GM12878 (cell line): Measurements from ENCODE around the gene MCEMP1. TPM values are rescaled to one million over a fixed set of nuclear protein-coding genes. Genes with fewer than 3 reads are reported as not detected.

Experiments
- CEBPB ChIP-seq, 2 experiments: fragments of 150-350 bp in 1 of 2; IDR thresholded peaks; 2 replicates each; pipeline ENCODE4 v1.6.1; 2012 to 2014; ENCODE audit warnings: low read depth in 2 of 2, low read length in 2 of 2, borderline replicate concordance in 1 of 2, inconsistent platforms in 1 of 2
- EZH2 ChIP-seq: IDR thresholded peaks from 2 replicates; pipeline ENCODE4 v1.6.1; 2012; ENCODE audit warnings: low read depth, mild to moderate bottlenecking, control low read depth, inconsistent platforms, low read length, borderline replicate concordance; ENCODE audit not compliant: control insufficient read depth
- HCFC1 ChIP-seq: fragments of 150-350 bp; IDR thresholded peaks from 2 replicates; pipeline ENCODE4 v1.6.1; 2014; ENCODE audit warnings: low read length
- IRF4 ChIP-seq: IDR thresholded peaks from 2 replicates; pipeline ENCODE4 v1.6.1; 2011; ENCODE audit warnings: low read depth, low read length
- LARP7 ChIP-seq: fragments of 450-650 bp; IDR thresholded peaks from 2 replicates; pipeline ENCODE4 v1.6.1; 2017; ENCODE audit warnings: mild to moderate bottlenecking
- MTA3 ChIP-seq: IDR thresholded peaks from 2 replicates; pipeline ENCODE4 v1.6.1; 2012; ENCODE audit warnings: low read length, inconsistent platforms, borderline replicate concordance
- MXI1 ChIP-seq: fragments of 150-350 bp; IDR thresholded peaks from 2 replicates; pipeline ENCODE4 v1.6.1; 2011; ENCODE audit warnings: low read depth, mild to moderate bottlenecking, inconsistent platforms, low read length, improper control_type of control experiment
- NFIC ChIP-seq: IDR thresholded peaks from 2 replicates; pipeline ENCODE4 v1.6.1; 2012; ENCODE audit warnings: low read depth, mild to moderate bottlenecking, inconsistent platforms, low read length, moderate library complexity
- NR2F1 ChIP-seq: fragments of 450-650 bp; conservative IDR thresholded peaks from 2 replicates; pipeline ENCODE4 v1.6.1; 2017; ENCODE audit warnings: mild to moderate bottlenecking
- PAX8 ChIP-seq: fragments of 450-650 bp; IDR thresholded peaks from 2 replicates; pipeline ENCODE4 v1.6.1; 2017; ENCODE audit warnings: mild to moderate bottlenecking, moderate library complexity
- SMAD1 ChIP-seq: fragments of 450-650 bp; IDR thresholded peaks from 2 replicates; pipeline ENCODE4 v1.6.1; 2018; ENCODE audit warnings: mild to moderate bottlenecking, low read depth; ENCODE audit not compliant: partially characterized antibody
- SUZ12 ChIP-seq: fragments of 200-600 bp; sonication (generic); IDR thresholded peaks from one replicate; pipeline ENCODE4 v1.6.1; 2018; ENCODE audit warnings: antibody characterized with exemption, mild to moderate bottlenecking; ENCODE audit not compliant: unreplicated experiment
- TCF3 ChIP-seq: IDR thresholded peaks from 2 replicates; pipeline ENCODE4 v1.6.1; 2012; ENCODE audit warnings: low read depth, mild to moderate bottlenecking, low read length, borderline replicate concordance; ENCODE audit not compliant: insufficient read depth
- polyA plus RNA-seq, 11 experiments: library from polyadenylated mRNA; depleted of rRNA in 4 of 11; unstranded in 6 of 11; stranded (reverse) in 5 of 11; fragments of >200 nt; fragmentation: Nextera tagmentation in 4 of 11; fragmentation: Illumina TruSeq in 1 of 11; extraction: Ambion mirVana in 4 of 11; extraction: Trizol in 1 of 11; gene quantifications; 1 replicate in 1 of 11; 2 replicates in 10 of 11; pipeline versions ENCODE4 v1.2.1 to v1.2.3, GENCODE V29; 2011 to 2016; ENCODE audit warnings: inconsistent platforms in 2 of 11, missing spikeins in 2 of 11, low read depth in 1 of 11
- total RNA-seq, 4 experiments: library from RNA; depleted of rRNA in 3 of 4; stranded (reverse); fragments of >200 nt in 3 of 4; fragmentation: Illumina TruSeq in 1 of 4; extraction: Trizol in 1 of 4; gene quantifications; 2 replicates each; pipeline versions ENCODE4 v1.2.1 to v1.2.3, GENCODE V29; 2013 to 2021
- TF ChIP-seq, protein P1 (sequence below): IDR thresholded peaks from 2 replicates; pipeline ENCODE4 v1.6.1; 2011; ENCODE audit warnings: low read depth, low read length, improper control_type of control experiment, borderline replicate concordance
- TF ChIP-seq, protein P2 (sequence below): fragments of 450-650 bp; IDR thresholded peaks from 2 replicates; pipeline ENCODE4 v1.6.1; 2017; ENCODE audit warnings: mild to moderate bottlenecking
- TF ChIP-seq, protein P3 (sequence below): IDR thresholded peaks from 2 replicates; pipeline ENCODE4 v1.6.1; 2012; ENCODE audit warnings: low read length, inconsistent platforms
- TF ChIP-seq, protein P4 (sequence below): fragments of 450-650 bp; IDR thresholded peaks from 2 replicates; pipeline ENCODE4 v1.6.1; 2017; ENCODE audit warnings: mild to moderate bottlenecking, low read depth, inconsistent platforms; ENCODE audit not compliant: poor library complexity, severe bottlenecking
- TF ChIP-seq, protein P5 (sequence below): fragments of 450-650 bp; formaldehyde crosslinking; IDR thresholded peaks from 2 replicates; pipeline ENCODE4 v1.5.0; 2022; ENCODE audit warnings: mild to moderate bottlenecking, missing genetic modification characterization
- TF ChIP-seq, protein P6 (sequence below): IDR thresholded peaks from 2 replicates; pipeline ENCODE4 v1.6.1; 2011; ENCODE audit warnings: borderline replicate concordance, low read depth, mild to moderate bottlenecking, moderate library complexity, low read length; ENCODE audit not compliant: insufficient read depth, poor library complexity, severe bottlenecking

MCEMP1 gene
- total and polyA plus RNA-seq, 10 of the 15 experiments (the other 5 are each of a cell fraction or from before 2014, with no cell fraction given), result 0.08 to 0.55 (median 0.26) TPM; not detected in 1

DNA sequence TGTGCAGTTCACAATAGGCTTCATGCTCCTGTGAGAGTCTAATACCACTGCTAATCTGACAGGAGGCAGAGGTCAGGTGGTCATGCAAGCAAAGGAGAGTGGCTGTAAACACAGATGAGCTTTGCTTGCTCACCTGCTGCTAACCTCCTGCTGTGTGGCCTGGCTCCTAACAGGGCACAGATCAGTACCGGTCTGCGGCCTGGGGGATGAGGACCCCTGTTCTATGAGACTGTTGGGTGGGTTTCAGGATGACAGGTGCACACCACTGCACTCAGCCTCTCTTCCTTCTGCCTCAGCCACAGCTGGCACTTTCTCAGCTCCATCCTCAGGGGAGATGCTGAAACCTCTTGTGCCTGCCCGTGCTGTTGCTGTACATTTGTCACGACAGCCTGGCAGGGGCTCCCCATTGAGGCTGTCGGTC is 45.4 kb downstream of the MCEMP1 start (continued):
- TF ChIP-seq, protein P1, sequence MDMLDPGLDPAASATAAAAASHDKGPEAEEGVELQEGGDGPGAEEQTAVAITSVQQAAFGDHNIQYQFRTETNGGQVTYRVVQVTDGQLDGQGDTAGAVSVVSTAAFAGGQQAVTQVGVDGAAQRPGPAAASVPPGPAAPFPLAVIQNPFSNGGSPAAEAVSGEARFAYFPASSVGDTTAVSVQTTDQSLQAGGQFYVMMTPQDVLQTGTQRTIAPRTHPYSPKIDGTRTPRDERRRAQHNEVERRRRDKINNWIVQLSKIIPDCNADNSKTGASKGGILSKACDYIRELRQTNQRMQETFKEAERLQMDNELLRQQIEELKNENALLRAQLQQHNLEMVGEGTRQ, result no peak
- TF ChIP-seq IRF4, result peak; percentile 26; the same call in 1 of the 2 replicates
- peak; percentile 49 for TF ChIP-seq NR2F1
- TF ChIP-seq, protein P2, sequence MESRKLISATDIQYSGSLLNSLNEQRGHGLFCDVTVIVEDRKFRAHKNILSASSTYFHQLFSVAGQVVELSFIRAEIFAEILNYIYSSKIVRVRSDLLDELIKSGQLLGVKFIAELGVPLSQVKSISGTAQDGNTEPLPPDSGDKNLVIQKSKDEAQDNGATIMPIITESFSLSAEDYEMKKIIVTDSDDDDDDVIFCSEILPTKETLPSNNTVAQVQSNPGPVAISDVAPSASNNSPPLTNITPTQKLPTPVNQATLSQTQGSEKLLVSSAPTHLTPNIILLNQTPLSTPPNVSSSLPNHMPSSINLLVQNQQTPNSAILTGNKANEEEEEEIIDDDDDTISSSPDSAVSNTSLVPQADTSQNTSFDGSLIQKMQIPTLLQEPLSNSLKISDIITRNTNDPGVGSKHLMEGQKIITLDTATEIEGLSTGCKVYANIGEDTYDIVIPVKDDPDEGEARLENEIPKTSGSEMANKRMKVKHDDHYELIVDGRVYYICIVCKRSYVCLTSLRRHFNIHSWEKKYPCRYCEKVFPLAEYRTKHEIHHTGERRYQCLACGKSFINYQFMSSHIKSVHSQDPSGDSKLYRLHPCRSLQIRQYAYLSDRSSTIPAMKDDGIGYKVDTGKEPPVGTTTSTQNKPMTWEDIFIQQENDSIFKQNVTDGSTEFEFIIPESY, result no peak
- TF ChIP-seq, protein P3, sequence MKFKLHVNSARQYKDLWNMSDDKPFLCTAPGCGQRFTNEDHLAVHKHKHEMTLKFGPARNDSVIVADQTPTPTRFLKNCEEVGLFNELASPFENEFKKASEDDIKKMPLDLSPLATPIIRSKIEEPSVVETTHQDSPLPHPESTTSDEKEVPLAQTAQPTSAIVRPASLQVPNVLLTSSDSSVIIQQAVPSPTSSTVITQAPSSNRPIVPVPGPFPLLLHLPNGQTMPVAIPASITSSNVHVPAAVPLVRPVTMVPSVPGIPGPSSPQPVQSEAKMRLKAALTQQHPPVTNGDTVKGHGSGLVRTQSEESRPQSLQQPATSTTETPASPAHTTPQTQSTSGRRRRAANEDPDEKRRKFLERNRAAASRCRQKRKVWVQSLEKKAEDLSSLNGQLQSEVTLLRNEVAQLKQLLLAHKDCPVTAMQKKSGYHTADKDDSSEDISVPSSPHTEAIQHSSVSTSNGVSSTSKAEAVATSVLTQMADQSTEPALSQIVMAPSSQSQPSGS, result 0 out of 2 replicates have a peak, but pooled peaks have one; percentile 13
- TF ChIP-seq NFIC, result peak; percentile 31; the same call in 1 of the 2 replicates
- no peak for TF ChIP-seq SMAD1
- TF ChIP-seq HCFC1, result no peak
- no peak for TF ChIP-seq CEBPB (IDR thresholded peaks at IDR 0.05; ENCODE audit: borderline replicate concordance in 1 of 2, low read depth in 2 of 2, low read length in 2 of 2)
- no peak for TF ChIP-seq PAX8
- no peak for TF ChIP-seq MTA3
- TF ChIP-seq, protein P4, sequence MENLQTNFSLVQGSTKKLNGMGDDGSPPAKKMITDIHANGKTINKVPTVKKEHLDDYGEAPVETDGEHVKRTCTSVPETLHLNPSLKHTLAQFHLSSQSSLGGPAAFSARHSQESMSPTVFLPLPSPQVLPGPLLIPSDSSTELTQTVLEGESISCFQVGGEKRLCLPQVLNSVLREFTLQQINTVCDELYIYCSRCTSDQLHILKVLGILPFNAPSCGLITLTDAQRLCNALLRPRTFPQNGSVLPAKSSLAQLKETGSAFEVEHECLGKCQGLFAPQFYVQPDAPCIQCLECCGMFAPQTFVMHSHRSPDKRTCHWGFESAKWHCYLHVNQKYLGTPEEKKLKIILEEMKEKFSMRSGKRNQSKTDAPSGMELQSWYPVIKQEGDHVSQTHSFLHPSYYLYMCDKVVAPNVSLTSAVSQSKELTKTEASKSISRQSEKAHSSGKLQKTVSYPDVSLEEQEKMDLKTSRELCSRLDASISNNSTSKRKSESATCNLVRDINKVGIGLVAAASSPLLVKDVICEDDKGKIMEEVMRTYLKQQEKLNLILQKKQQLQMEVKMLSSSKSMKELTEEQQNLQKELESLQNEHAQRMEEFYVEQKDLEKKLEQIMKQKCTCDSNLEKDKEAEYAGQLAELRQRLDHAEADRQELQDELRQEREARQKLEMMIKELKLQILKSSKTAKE, result no peak
- no peak for TF ChIP-seq LARP7
- TF ChIP-seq MXI1, result no peak
- TF ChIP-seq, protein P5, sequence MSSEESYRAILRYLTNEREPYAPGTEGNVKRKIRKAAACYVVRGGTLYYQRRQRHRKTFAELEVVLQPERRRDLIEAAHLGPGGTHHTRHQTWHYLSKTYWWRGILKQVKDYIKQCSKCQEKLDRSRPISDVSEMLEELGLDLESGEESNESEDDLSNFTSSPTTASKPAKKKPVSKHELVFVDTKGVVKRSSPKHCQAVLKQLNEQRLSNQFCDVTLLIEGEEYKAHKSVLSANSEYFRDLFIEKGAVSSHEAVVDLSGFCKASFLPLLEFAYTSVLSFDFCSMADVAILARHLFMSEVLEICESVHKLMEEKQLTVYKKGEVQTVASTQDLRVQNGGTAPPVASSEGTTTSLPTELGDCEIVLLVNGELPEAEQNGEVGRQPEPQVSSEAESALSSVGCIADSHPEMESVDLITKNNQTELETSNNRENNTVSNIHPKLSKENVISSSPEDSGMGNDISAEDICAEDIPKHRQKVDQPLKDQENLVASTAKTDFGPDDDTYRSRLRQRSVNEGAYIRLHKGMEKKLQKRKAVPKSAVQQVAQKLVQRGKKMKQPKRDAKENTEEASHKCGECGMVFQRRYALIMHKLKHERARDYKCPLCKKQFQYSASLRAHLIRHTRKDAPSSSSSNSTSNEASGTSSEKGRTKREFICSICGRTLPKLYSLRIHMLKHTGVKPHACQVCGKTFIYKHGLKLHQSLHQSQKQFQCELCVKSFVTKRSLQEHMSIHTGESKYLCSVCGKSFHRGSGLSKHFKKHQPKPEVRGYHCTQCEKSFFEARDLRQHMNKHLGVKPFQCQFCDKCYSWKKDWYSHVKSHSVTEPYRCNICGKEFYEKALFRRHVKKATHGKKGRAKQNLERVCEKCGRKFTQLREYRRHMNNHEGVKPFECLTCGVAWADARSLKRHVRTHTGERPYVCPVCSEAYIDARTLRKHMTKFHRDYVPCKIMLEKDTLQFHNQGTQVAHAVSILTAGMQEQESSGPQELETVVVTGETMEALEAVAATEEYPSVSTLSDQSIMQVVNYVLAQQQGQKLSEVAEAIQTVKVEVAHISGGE (CRISPR knock-in tag), result no peak
- TF ChIP-seq TCF3, result peak; percentile 82
- TF ChIP-seq SUZ12, result no peak
- TF ChIP-seq, protein P6, sequence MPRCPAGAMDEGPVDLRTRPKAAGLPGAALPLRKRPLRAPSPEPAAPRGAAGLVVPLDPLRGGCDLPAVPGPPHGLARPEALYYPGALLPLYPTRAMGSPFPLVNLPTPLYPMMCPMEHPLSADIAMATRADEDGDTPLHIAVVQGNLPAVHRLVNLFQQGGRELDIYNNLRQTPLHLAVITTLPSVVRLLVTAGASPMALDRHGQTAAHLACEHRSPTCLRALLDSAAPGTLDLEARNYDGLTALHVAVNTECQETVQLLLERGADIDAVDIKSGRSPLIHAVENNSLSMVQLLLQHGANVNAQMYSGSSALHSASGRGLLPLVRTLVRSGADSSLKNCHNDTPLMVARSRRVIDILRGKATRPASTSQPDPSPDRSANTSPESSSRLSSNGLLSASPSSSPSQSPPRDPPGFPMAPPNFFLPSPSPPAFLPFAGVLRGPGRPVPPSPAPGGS, result peak; percentile 22
- no peak for TF ChIP-seq EZH2
